DLD1 (cell line): ENCODE results near the gene PHYH.
"Not testable (repeated sequence)": the region's sequence is repeated elsewhere in the genome, so short reads cannot be mapped to it uniquely, and the experiment has no call there.

ENCODE experiments used
- in situ Hi-C: cut with HindIII; loops from 2 replicates; pipeline ENCODE4 v1.10.0; 2017; ENCODE audit warnings: low sequenced_read_pairs

Gene PHYH

GRCh38 chr10:13299437-13300287 is at the start of gene PHYH:
Gene PHYH, minus strand, starts transcription at chr10:13300064. Its CDS starts 22 bp downstream, at chr10:13300042.
- in situ Hi-C loops, result loop anchor here (25.0 kb wide), 1 partner anchor 162 kb away; no protein-coding TSS in a partner anchor

GRCh38 chr10:13348216-13349017 is 48.6 kb upstream of the PHYH start, which contains the start of gene SEPHS1:
Gene SEPHS1, minus strand, starts transcription at chr10:13348293. Its CDS starts 3,343 bp downstream, at chr10:13344950.
- in situ Hi-C loops, result no loop called here

GRCh38 chr10:13347500-13348156 is 47.8 kb upstream of the PHYH start:
- in situ Hi-C loops, result no loop called here

GRCh38 chr10:13347043-13347499 is 47.2 kb upstream of the PHYH start:
- in situ Hi-C loops, result no loop called here

GRCh38 chr10:13346283-13347042 is 46.6 kb upstream of the PHYH start:
- in situ Hi-C loops, result no loop called here

- in situ Hi-C loops, result no loop called here
Measured at GRCh38 chr10:13340626-13341376, 40.9 kb upstream of the PHYH start.

GRCh38 chr10:13340068-13340467 is 40.2 kb upstream of the PHYH start:
- in situ Hi-C loops, result no loop called here

- in situ Hi-C loops, result no loop called here
Measured at GRCh38 chr10:13338390-13339110, 38.7 kb upstream of the PHYH start.

GRCh38 chr10:13337827-13338196 is 37.9 kb upstream of the PHYH start:
- in situ Hi-C loops, result no loop called here

- in situ Hi-C loops, result no loop called here
Measured at GRCh38 chr10:13337128-13337826, 37.4 kb upstream of the PHYH start.

GRCh38 chr10:13335881-13336280 is 36.0 kb upstream of the PHYH start:
- in situ Hi-C loops, result no loop called here

GRCh38 chr10:13334556-13334955 is 34.7 kb upstream of the PHYH start:
- in situ Hi-C loops, result no loop called here

GRCh38 chr10:13331646-13332045 is 31.8 kb upstream of the PHYH start:
- in situ Hi-C loops, result no loop called here

GRCh38 chr10:13330980-13331379 is 31.1 kb upstream of the PHYH start:
- in situ Hi-C loops, result not testable (repeated sequence)

GRCh38 chr10:13329565-13329964 is 29.7 kb upstream of the PHYH start:
- in situ Hi-C loops, result no loop called here

- in situ Hi-C loops, result no loop called here
Measured at GRCh38 chr10:13328613-13329012, 28.7 kb upstream of the PHYH start.

- in situ Hi-C loops, result no loop called here
Measured at GRCh38 chr10:13328126-13328525, 28.3 kb upstream of the PHYH start.

- in situ Hi-C loops, result no loop called here
Measured at GRCh38 chr10:13327534-13327933, 27.7 kb upstream of the PHYH start.
